HG02610 (cell line): Measurements from ENCODE around the gene ULBP2.
A peak's percentile ranks its signal among the peaks of the same experiment; 100 is the strongest.
"Not testable (repeated sequence)": the region's sequence is repeated elsewhere in the genome, so short reads cannot be mapped to it uniquely, and the experiment has no call there.

ENCODE experiments used
- ATAC-seq: cut with Tn5 transposase; IDR thresholded peaks from one replicate; pipeline ENCODE4 v1.9.1; 2021; ENCODE audit warnings: mild to moderate bottlenecking, moderate library complexity; ENCODE audit not compliant: unreplicated experiment

ULBP2 gene

GRCh38 chr6:149925974-149926777, 15.6 kb upstream of the ULBP2 start:
- ATAC-seq, result peak; percentile 63

GRCh38 chr6:149927025-149927424, 14.8 kb upstream of the ULBP2 start:
- ATAC-seq, result not testable (repeated sequence)

- ATAC-seq, result no peak
Measured at GRCh38 chr6:149929422-149929821, 12.4 kb upstream of the ULBP2 start.

GRCh38 chr6:149931501-149931900, 10.3 kb upstream of the ULBP2 start:
- ATAC-seq, result no peak

- ATAC-seq, result no peak
Measured at GRCh38 chr6:149933036-149933435, 8.8 kb upstream of the ULBP2 start.

- ATAC-seq, result no peak
Measured at GRCh38 chr6:149933461-149933860, 8.4 kb upstream of the ULBP2 start.

- ATAC-seq, result no peak
Measured at GRCh38 chr6:149934249-149935156, 7.3 kb upstream of the ULBP2 start.

GRCh38 chr6:149935246-149935645, 6.6 kb upstream of the ULBP2 start:
- ATAC-seq, result no peak

GRCh38 chr6:149935668-149936067, 6.1 kb upstream of the ULBP2 start:
- ATAC-seq, result no peak

GRCh38 chr6:149936743-149937142, 5.1 kb upstream of the ULBP2 start:
- no peak for ATAC-seq

GRCh38 chr6:149938013-149938570, 3.7 kb upstream of the ULBP2 start:
- ATAC-seq, result not testable (repeated sequence)

- peak; percentile 77 for ATAC-seq
Measured at GRCh38 chr6:149938571-149939355, 3.1 kb upstream of the ULBP2 start.

GRCh38 chr6:149939356-149939648, 2.5 kb upstream of the ULBP2 start:
- no peak for ATAC-seq

- no peak for ATAC-seq
Measured at GRCh38 chr6:149939909-149940671, 1.7 kb upstream of the ULBP2 start.

- no peak for ATAC-seq
Measured at GRCh38 chr6:149940672-149940982, 1.2 kb upstream of the ULBP2 start.

GRCh38 chr6:149942461-149942829, 631 bp downstream of the ULBP2 start:
- ATAC-seq, result no peak

GRCh38 chr6:149943321-149943720, 1.5 kb downstream of the ULBP2 start:
- not testable (repeated sequence) for ATAC-seq

- ATAC-seq, result not testable (repeated sequence)
Measured at GRCh38 chr6:149945276-149945675, 3.5 kb downstream of the ULBP2 start.

- ATAC-seq, result not testable (repeated sequence)
Measured at GRCh38 chr6:149946631-149947030, 4.8 kb downstream of the ULBP2 start.

- ATAC-seq, result not testable (repeated sequence)
Measured at GRCh38 chr6:149947533-149947932, 5.7 kb downstream of the ULBP2 start.
